ACC112 (cell line): Measurements from ENCODE around the gene TRABD2B.

Source experiments
- H2AFZ ChIP-seq: fragments of 200-600 bp; sonication (generic); one replicate; pipeline ENCODE4 v1.6.0; 2017; ENCODE audit warnings: antibody characterized with exemption, low read length; ENCODE audit not compliant: unreplicated experiment
- H3K27ac ChIP-seq: fragments of 200-600 bp; sonication (generic); 2 replicates; pipeline ENCODE4 v1.5.1; 2014; ENCODE audit warnings: low read depth, mild to moderate bottlenecking, antibody characterized with exemption, low read length, moderate library complexity
- H3K27me3 ChIP-seq: fragments of 200-600 bp; sonication (generic); 2 replicates; pipeline ENCODE4 v1.6.1; 2014; ENCODE audit warnings: mild to moderate bottlenecking, antibody characterized with exemption, low read length, moderate library complexity, mixed read lengths; ENCODE audit not compliant: insufficient read depth
- H3K36me3 ChIP-seq: fragments of 200-600 bp; sonication (generic); 2 replicates; pipeline ENCODE4 v1.6.1; 2016; ENCODE audit warnings: mild to moderate bottlenecking, antibody characterized with exemption, low read length, moderate library complexity, mixed read lengths; ENCODE audit not compliant: insufficient read depth
- H3K4me1 ChIP-seq: fragments of 200-600 bp; sonication (generic); one replicate; pipeline ENCODE4 v1.6.1; 2016; ENCODE audit warnings: low read length, mixed read lengths; ENCODE audit not compliant: insufficient read depth, unreplicated experiment, control insufficient read depth
- H3K4me3 ChIP-seq: fragments of 200-600 bp; sonication (generic); 2 replicates; pipeline ENCODE4 v1.5.1; 2014; ENCODE audit warnings: mild to moderate bottlenecking, low read depth, low read length
- H3K79me2 ChIP-seq: fragments of 200-600 bp; sonication (generic); one replicate; pipeline ENCODE4 v1.6.0; 2016; ENCODE audit warnings: low read length; ENCODE audit not compliant: control insufficient read depth, unreplicated experiment, insufficient read depth

The TRABD2B gene

GRCh38 chr1:47859092-47859743, 138.0 kb downstream of the TRABD2B start:
- Histone ChIP-seq H3K4me3 (no peak overlapping the region), H3K27me3 (no peaks in the 10 kb centered on the region), H3K4me1 (no peaks in the 10 kb centered on the region), H3K36me3 (no peaks in the 10 kb centered on the region), H3K79me2 (no peaks in the 10 kb centered on the region), H3K27ac (no peak overlapping the region), H2AFZ (no peak overlapping the region)

- Histone ChIP-seq H3K79me2 (no peaks in the 10 kb centered on the region), H2AFZ (no peak overlapping the region), H3K27me3 (no peaks in the 10 kb centered on the region), H3K4me3 (no peak overlapping the region), H3K27ac (no peak overlapping the region), H3K36me3 (no peaks in the 10 kb centered on the region), H3K4me1 (no peaks in the 10 kb centered on the region)
Observed at GRCh38 chr1:47856996-47857395, 140.2 kb downstream of the TRABD2B start.

DNA sequence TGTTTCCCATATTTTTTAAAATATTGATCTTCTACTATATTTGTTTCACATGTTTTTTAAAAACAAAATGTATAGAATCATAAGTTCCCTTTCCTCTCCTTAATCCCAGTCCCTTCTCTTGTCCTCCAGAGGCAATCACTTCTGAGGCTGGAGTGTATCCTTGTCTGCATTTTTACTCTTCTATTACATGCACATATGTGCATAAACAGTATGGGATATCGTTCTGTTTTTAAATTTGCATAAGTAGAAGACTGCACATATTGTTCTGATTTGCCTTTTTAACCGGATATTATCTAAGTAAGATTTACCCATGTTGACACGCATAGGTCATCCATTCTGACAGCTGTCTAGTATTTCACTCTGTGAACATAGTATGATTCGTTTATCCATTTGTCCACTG, 142.0 kb downstream of the TRABD2B start:
- Histone ChIP-seq H2AFZ (no peak overlapping the region), H3K27me3 (no peaks in the 10 kb centered on the region), H3K4me1 (no peaks in the 10 kb centered on the region), H3K36me3 (no peaks in the 10 kb centered on the region), H3K79me2 (no peaks in the 10 kb centered on the region), H3K27ac (no peak overlapping the region), H3K4me3 (no peak overlapping the region)

DNA sequence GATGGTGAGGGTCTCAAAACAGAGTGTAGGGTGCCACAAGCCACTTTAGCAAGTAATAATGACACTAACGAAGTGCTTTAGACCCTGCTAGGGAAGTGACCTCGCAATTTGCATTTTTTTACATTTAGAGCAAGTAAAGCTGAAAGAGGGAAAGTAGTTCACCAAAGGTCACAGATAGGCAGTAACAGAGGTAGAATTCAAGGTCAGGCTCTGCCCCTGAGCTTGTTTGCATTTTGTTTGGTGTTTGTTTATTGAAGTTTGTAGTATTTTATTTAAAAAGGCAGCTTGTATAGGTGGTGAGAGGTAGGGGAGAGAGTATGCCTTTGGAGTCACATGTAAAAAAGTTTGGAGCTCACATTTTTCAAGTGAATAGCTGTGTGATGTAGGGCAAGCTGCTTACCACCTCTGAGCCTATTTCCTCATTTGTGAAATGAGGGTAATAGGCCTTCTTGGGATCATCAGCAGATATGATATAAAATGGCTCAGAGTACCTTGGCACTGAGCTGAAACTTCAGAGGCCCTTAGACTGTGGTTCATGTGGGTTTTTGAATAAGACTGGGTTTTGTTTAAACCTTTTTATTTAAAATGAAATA, 142.5 kb downstream of the TRABD2B start:
- no peak overlapping the region for H3K4me3 ChIP-seq
- H2AFZ ChIP-seq = no peak overlapping the region

DNA sequence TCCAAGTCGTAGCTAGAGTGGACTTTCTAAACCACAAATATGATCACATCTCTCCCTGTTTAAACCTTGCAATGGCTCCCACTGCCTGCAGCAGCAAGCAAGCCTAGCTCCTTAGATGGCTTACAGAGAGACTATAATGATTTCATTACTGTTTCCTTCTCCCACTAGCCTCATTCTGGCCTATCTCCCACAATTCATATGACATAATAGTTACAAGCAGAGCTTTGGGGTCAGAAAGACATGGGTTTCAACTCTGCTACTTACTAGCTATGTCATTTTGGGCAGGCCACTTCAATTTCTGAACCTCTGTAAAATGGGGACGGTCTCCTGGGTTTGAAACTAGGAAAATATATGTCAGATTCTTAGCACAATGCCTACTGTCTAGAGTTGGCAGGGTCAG, 143.3 kb downstream of the TRABD2B start:
- H3K27ac ChIP-seq = no peak overlapping the region
- H3K36me3 ChIP-seq = no peaks in the 10 kb centered on the region
- no peaks in the 10 kb centered on the region for H3K79me2 ChIP-seq
- H3K27me3 ChIP-seq = no peaks in the 10 kb centered on the region
- no peak overlapping the region for H2AFZ ChIP-seq
- H3K4me1 ChIP-seq = no peaks in the 10 kb centered on the region
- H3K4me3 ChIP-seq = no peak overlapping the region

More for the DNA sequence above, 142.5 kb downstream of the TRABD2B start:
- H3K27me3 ChIP-seq = no peaks in the 10 kb centered on the region
- no peaks in the 10 kb centered on the region for H3K4me1 ChIP-seq
- no peak overlapping the region for H3K27ac ChIP-seq
- no peaks in the 10 kb centered on the region for H3K36me3 ChIP-seq
- H3K79me2 ChIP-seq = no peaks in the 10 kb centered on the region

DNA sequence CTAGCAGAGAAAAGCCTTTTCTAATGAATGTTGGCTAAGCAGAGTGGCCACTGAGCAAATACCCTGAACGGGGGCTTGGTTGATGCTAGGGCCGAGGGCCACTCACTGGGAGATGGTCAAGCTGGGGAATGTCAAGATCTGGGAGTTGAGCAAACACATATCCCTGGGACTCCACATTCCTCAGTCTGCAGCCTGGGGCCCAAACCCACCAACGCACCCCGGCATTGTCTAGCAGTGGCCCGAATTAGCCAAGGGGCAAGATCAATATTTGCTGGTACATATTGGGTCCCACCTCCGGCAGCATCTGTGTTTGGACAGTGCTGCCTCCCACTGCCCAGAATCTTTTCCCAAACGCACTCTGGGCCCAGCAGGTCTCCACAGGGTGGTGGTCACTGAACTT, 144.1 kb downstream of the TRABD2B start:
- Histone ChIP-seq H2AFZ (no peak overlapping the region), H3K4me1 (no peaks in the 10 kb centered on the region), H3K4me3 (no peak overlapping the region), H3K27ac (no peak overlapping the region), H3K79me2 (no peaks in the 10 kb centered on the region), H3K27me3 (no peaks in the 10 kb centered on the region), H3K36me3 (no peaks in the 10 kb centered on the region)

DNA sequence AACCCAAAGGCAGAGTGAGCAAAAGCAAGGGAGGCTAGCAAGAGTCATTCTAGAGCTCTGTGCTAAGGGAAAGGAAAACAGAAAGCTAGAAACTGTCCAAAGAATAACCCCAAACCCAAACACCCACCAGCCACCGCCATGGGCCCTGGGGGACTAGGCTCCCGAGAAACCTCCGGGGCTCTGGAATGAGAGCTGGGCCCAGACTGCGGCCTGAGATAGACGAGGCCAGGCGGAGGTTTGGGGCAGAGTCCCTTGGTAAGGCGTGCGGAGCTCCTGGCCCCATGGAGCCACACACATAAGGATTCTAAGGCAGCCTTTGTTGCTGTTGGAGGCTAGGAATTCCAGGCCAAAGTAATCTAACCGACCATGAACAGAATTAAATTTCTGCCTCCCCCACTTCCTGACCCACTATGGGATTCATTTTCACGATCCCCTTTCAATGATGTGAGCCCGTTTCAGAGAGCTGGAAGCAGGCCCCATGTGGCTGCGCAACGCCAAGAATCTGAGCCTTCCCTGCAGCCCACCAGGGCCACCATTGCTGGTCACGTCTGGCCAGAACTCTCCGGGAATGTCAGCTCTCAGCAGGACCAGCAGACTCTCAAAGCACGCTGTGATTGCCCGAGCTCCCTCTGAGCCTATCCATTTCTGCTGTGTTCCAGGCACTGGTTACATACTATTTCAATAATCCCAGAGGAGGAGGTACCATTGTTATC, 145.0 kb downstream of the TRABD2B start:
- H3K4me1 ChIP-seq = no peaks in the 10 kb centered on the region
- H3K79me2 ChIP-seq = no peaks in the 10 kb centered on the region
- no peak overlapping the region for H3K4me3 ChIP-seq
- no peak overlapping the region for H3K27ac ChIP-seq
- no peaks in the 10 kb centered on the region for H3K36me3 ChIP-seq
- H3K27me3 ChIP-seq = no peaks in the 10 kb centered on the region
- no peak overlapping the region for H2AFZ ChIP-seq

DNA sequence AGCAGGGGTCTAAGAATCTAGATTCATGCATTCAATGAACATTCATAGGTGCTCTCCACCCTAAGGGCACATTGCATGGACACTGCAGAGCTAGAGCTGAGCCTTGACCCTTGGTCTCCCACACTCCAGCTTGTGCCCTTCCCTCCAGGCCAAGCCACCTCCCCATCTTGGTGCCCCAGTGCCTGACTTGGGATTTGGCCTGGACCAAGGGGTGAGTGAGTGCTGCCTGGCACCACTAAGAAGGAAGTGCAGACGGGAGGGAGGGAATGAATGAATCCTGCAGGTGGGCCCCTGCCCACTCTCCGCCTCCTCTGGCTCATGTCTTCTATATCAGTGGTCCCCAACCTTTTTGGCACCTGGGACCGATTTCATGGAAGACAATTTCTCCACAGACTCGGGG, 146.7 kb downstream of the TRABD2B start:
- no peaks in the 10 kb centered on the region for H3K27me3 ChIP-seq
- no peak overlapping the region for H3K4me3 ChIP-seq
- no peaks in the 10 kb centered on the region for H3K4me1 ChIP-seq
- no peaks in the 10 kb centered on the region for H3K79me2 ChIP-seq
- no peaks in the 10 kb centered on the region for H3K36me3 ChIP-seq
- H3K27ac ChIP-seq = no peak overlapping the region
- no peak overlapping the region for H2AFZ ChIP-seq

DNA sequence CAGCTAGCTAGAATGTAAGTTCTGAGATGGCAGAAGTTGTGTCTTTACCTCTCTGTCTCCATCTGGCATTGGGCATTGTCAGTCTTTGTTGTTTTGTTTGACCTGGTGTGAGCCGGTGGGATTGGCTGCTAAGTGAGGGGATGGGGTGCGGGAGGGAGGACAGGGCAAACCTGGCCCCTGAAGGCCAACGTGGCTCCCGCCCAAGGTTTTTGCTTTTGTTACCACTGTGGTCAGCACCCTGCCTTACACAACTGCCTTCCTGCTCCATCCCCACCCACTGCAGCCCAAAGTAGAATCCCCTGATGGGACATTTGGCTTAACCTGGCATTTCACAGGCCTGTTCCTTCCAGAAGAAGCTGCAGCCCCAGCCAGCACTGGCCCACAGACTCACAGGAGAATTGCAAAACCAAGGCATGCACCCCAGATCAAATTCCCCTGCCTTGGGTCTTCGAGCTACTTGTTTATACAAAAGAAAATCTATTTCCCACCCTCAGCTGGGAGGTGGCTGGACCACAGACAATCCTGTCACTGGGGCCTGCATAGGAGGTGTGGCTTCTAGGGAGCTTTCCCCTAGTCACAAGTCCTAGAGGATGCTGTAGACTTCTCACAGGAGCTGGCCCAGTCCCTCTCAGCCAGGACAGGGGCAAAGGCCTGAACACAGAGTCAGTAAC, 147.5 kb downstream of the TRABD2B start:
- no peaks in the 10 kb centered on the region for H3K27me3 ChIP-seq
- no peak overlapping the region for H2AFZ ChIP-seq
- no peak overlapping the region for H3K27ac ChIP-seq
- H3K36me3 ChIP-seq = no peaks in the 10 kb centered on the region
- H3K4me1 ChIP-seq = no peaks in the 10 kb centered on the region
- no peaks in the 10 kb centered on the region for H3K79me2 ChIP-seq
- no peak overlapping the region for H3K4me3 ChIP-seq

DNA sequence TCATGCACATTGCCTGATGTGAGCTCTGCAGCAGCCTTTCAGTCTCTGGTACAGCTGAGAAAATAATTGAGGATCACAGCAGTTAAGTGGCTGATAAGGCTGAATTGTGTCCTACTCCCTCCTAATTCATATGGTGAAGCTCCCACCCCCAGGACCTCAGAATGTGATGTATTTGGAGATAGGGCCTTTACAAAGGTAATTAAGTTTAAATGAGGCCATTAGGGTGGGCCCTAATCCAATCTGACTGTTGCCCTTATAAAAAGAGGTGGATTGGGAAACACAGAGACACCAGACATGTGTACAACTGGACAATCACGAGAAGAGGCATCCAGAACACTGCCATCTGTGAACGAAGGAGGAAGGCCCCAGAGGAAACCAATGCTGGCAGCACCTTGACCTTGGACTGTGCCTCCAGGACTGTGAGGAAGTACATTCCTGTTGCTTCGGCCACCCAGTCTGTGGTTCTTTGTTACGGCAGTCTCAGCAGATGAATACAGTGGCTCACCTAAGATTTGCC, 148.1 kb downstream of the TRABD2B start:
- H3K27me3 ChIP-seq = no peaks in the 10 kb centered on the region
- no peaks in the 10 kb centered on the region for H3K4me1 ChIP-seq
- H3K4me3 ChIP-seq = no peak overlapping the region
- H2AFZ ChIP-seq = no peak overlapping the region
- no peaks in the 10 kb centered on the region for H3K36me3 ChIP-seq
- H3K27ac ChIP-seq = no peak overlapping the region
- no peaks in the 10 kb centered on the region for H3K79me2 ChIP-seq
